GM12891 (cell line): ENCODE data around the gene SPRR4.

Experiments
- POLR2A ChIP-seq: IDR thresholded peaks from 2 replicates; pipeline ENCODE4 v1.6.1; 2011; ENCODE audit warnings: low read depth, low read length, control low read depth
- POLR2AphosphoS5 ChIP-seq: IDR thresholded peaks from 2 replicates; pipeline ENCODE4 v1.6.1; 2011; ENCODE audit warnings: low read depth, low read length, control low read depth
- POU2F2 ChIP-seq: IDR thresholded peaks from 2 replicates; pipeline ENCODE4 v1.6.1; 2011; ENCODE audit warnings: low read depth, mild to moderate bottlenecking, control low read depth, low read length, moderate library complexity
- SPI1 ChIP-seq: IDR thresholded peaks from 2 replicates; pipeline ENCODE4 v1.6.1; 2011; ENCODE audit warnings: low read depth, low read length, control low read depth
- TAF1 ChIP-seq: IDR thresholded peaks from 2 replicates; pipeline ENCODE4 v1.6.1; 2011; ENCODE audit warnings: low read depth, low read length, control low read depth

GRCh38 chr1:152951711-152952110 lies 18.7 kb upstream of the SPRR4 start:
- no peak for TF ChIP-seq POU2F2
- TF ChIP-seq POLR2A = no peak
- no peak for TF ChIP-seq POLR2AphosphoS5
- TF ChIP-seq TAF1 = no peak
- TF ChIP-seq SPI1 = no peak
